GM12864 (cell line): Measurements from ENCODE around the gene ATAD2B.

Source experiments
- DNase-seq: peaks from one replicate; pipeline ENCODE4 v3.0.0-alpha.2; 2011; ENCODE audit warnings: low read depth
- H3K4me3 ChIP-seq: 2 replicates; pipeline ENCODE4 v1.5.1; 2011; ENCODE audit warnings: mild to moderate bottlenecking, low read depth, low read length, control low read depth
- TF ChIP-seq, protein P1 (sequence below): IDR thresholded peaks from 2 replicates; pipeline ENCODE4 v1.5.1; 2011; ENCODE audit warnings: low read depth, mild to moderate bottlenecking, moderate library complexity, low read length, control low read depth, inconsistent platforms; ENCODE audit errors: missing control alignments

The ATAD2B gene

GRCh38 chr2:23699580-23699925, 227.4 kb downstream of the ATAD2B start:
- no peak for DNase-seq
- TF ChIP-seq, protein P1, sequence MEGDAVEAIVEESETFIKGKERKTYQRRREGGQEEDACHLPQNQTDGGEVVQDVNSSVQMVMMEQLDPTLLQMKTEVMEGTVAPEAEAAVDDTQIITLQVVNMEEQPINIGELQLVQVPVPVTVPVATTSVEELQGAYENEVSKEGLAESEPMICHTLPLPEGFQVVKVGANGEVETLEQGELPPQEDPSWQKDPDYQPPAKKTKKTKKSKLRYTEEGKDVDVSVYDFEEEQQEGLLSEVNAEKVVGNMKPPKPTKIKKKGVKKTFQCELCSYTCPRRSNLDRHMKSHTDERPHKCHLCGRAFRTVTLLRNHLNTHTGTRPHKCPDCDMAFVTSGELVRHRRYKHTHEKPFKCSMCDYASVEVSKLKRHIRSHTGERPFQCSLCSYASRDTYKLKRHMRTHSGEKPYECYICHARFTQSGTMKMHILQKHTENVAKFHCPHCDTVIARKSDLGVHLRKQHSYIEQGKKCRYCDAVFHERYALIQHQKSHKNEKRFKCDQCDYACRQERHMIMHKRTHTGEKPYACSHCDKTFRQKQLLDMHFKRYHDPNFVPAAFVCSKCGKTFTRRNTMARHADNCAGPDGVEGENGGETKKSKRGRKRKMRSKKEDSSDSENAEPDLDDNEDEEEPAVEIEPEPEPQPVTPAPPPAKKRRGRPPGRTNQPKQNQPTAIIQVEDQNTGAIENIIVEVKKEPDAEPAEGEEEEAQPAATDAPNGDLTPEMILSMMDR = no peak
- no peak overlapping the region for H3K4me3 ChIP-seq

GRCh38 chr2:23698721-23699579, 228.0 kb downstream of the ATAD2B start:
- TF ChIP-seq, protein P1 = no peak
- DNase-seq = no peak

More at GRCh38 chr2:23698721-23699579, 228.0 kb downstream of the ATAD2B start:
- no peak overlapping the region for H3K4me3 ChIP-seq
